Panc1 (cell line): Measurements from ENCODE around the gene TAF13. TPM values are rescaled to one million over a fixed set of nuclear protein-coding genes. Genes with fewer than 3 reads are reported as not detected.

ENCODE experiments used
- ATAC-seq: fragments of 200-7000 bp; cut with Tn5 transposase; 2 replicates; pipeline ENCODE4 v1.9.1; 2020; ENCODE audit warnings: mild to moderate bottlenecking, moderate library complexity
- BruUV-seq: library from RNA; stranded (reverse); fragments of 400-500 nt; replicated peaks from 2 replicates; lab custom pipeline; 2021; lab: Mats Ljungman, UMichigan
- CTCF ChIA-PET: fragments of 300-600 bp; sonication (Branson Sonifier 250); formaldehyde crosslinking; loops from one replicate; lab custom pipeline; 2022; ENCODE audit warnings: antibody characterized with exemption; lab: Charles Lee
- POLR2A ChIA-PET: fragments of 300-600 bp; sonication (Branson Sonifier 250); formaldehyde crosslinking; loops from one replicate; lab custom pipeline; 2022; ENCODE audit warnings: antibody characterized with exemption; lab: Charles Lee
- DNase-seq: peaks from one replicate; pipeline ENCODE4 v3.0.0-alpha.2; 2010; ENCODE audit warnings: low read depth, low spot score
- H3K27ac ChIP-seq: 2 replicates; pipeline ENCODE4 v1.5.1; 2011; ENCODE audit warnings: mild to moderate bottlenecking, low read length, inconsistent platforms
- H3K27me3 ChIP-seq: fragments of 200-500 bp; sonication (Bioruptor generic); 2 replicates; pipeline ENCODE4 v1.6.0; 2014; ENCODE audit warnings: low read length, inconsistent platforms; ENCODE audit not compliant: control insufficient read depth, insufficient read depth
- H3K36me3 ChIP-seq: fragments of 200-500 bp; sonication (Bioruptor generic); 2 replicates; pipeline ENCODE4 v1.5.1; 2014; ENCODE audit warnings: inconsistent platforms, mild to moderate bottlenecking, low read length, moderate library complexity; ENCODE audit not compliant: control insufficient read depth, insufficient read depth
- H3K4me1 ChIP-seq: 2 replicates; pipeline ENCODE4 v1.5.1; 2011; ENCODE audit warnings: inconsistent platforms, mild to moderate bottlenecking, low read length, moderate library complexity; ENCODE audit not compliant: control insufficient read depth, insufficient read depth
- H3K4me3 ChIP-seq, 2 experiments: 2 replicates each; pipeline ENCODE4 v1.5.1; 2011 to 2012; ENCODE audit warnings: low read depth in 2 of 2, low read length in 2 of 2, mild to moderate bottlenecking in 2 of 2, inconsistent platforms in 1 of 2, moderate library complexity in 1 of 2
- H3K9me3 ChIP-seq: fragments of 200-500 bp; sonication (Bioruptor generic); 2 replicates; pipeline ENCODE4 v1.5.1; 2014; ENCODE audit warnings: low read depth, mild to moderate bottlenecking, inconsistent platforms, low read length, moderate library complexity; ENCODE audit not compliant: control insufficient read depth, insufficient read depth
- CTCF ChIP-seq: fragments of 450-650 bp; IDR thresholded peaks from 2 replicates; pipeline ENCODE4 v1.5.1; 2017; ENCODE audit warnings: mild to moderate bottlenecking
- POLR2AphosphoS5 ChIP-seq: IDR thresholded peaks from 2 replicates; pipeline ENCODE4 v1.6.1; 2012; ENCODE audit warnings: mild to moderate bottlenecking, low read depth, low read length, moderate library complexity
- SIN3A ChIP-seq: IDR thresholded peaks from 2 replicates; pipeline ENCODE4 v1.6.1; 2012; ENCODE audit warnings: low read depth, mild to moderate bottlenecking, low read length, moderate library complexity, borderline replicate concordance; ENCODE audit not compliant: insufficient read depth
- TCF7L2 ChIP-seq: IDR thresholded peaks from 2 replicates; pipeline ENCODE4 v1.6.1; 2011; ENCODE audit warnings: mild to moderate bottlenecking, low read depth, low read length, inconsistent platforms
- in situ Hi-C: cut with HindIII; loops from 2 replicates; pipeline ENCODE4 v1.10.0; 2016; ENCODE audit warnings: low sequenced_read_pairs, low pct_unique_long_range_greater_than_20kb
- intact Hi-C: fragments of 100-400 bp; cut with micrococcal nuclease; formaldehyde crosslinking; loops from one replicate; pipeline ENCODE4 v1.10.0; 2022; ENCODE audit not compliant: unreplicated experiment
- total RNA-seq: library from RNA; stranded (reverse); gene quantifications from one replicate; pipeline ENCODE4 v1.2.1, GENCODE V29; 2021; ENCODE audit not compliant: unreplicated experiment
- TF ChIP-seq, protein P1 (sequence below), 2 experiments: IDR thresholded peaks; 2 replicates each; pipeline ENCODE4 v1.6.1; 2011 to 2012; ENCODE audit warnings: low read depth in 2 of 2, control low read depth in 1 of 2, low read length in 1 of 2, mild to moderate bottlenecking in 1 of 2, moderate library complexity in 1 of 2; ENCODE audit not compliant: insufficient read depth in 1 of 2

TAF13 gene
- total RNA-seq, 1 experiment from 2014 or later: 28.9 TPM

DNA sequence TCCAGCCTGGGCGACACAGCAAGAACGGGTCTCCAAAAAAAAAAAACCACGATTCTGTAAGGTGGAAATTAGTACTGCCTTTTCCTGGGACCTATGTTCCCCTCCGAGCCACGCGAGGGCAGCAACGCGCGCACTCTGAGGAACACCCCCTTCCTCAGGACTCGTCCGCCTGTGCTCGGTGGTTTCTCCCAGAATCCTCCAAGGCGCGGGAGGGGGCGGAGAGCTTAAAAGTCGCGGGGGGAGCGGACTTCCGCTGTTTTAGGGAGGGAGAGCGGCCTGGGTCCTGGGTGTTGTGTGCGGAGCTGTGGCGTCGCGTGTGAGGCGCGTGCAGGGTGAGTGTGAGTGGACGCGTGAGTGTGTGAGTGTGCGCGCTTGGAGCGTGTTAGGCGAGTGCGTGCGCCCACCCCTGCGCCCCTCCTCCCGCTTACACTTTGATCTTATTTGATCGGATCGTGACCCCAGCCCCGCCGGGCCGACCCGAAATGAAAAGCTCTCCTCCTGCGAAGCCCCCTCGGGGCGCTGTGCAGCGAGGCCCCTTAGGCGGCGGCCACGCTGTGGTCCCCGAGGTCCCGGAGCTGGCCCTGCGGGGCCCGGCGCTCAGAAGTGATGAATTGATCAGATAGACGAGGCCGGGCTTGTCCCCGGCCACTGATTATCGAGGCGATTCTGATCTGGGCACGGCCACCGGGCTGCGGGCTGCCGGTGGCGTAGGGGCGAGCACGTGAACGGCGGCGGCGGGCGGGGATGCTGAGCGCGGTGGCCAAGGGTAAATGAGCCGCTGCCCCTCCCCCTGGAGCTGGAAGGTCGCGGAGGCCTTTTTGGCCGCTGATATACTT is 24.4 kb upstream of the TAF13 start:
- in situ Hi-C loops (no loop called here), intact Hi-C loops (no loop called here)
- DNase-seq (peak; percentile 81), ATAC-seq (peak; percentile 98)
- BruUV-seq: TSS peak; percentile 94
- peak overlapping the region; percentile 90 for H3K27ac ChIP-seq
- H3K9me3 ChIP-seq: no peaks in the 10 kb centered on the region
- H3K27me3 ChIP-seq: no peaks in the 10 kb centered on the region
- ChIA-PET POLR2A (interaction anchor here (0.6 to 0.8 kb wide), 6 partner anchors 11 to 370 kb away, joined by 3 to 14 read pairs (median 3); partner anchors contain the start of gene TAF13), CTCF (interaction anchor here (0.6 to 1.4 kb wide), 6 partner anchors 10 to 552 kb away, joined by 3 to 18 read pairs (median 4); partner anchors contain the start of genes TMEM167B and WDR47)
- H3K36me3 ChIP-seq: peaks cover 6% of the 10 kb centered on the region
- H3K4me1 ChIP-seq: no peaks in the 10 kb centered on the region; the same call in 1 of the 2 replicates
- peak overlapping the region; percentile 79 to 88 for H3K4me3 ChIP-seq
- peak; percentile 72 for TF ChIP-seq TCF7L2
- TF ChIP-seq SIN3A: peak; percentile 92; the same call in 1 of the 2 replicates
- TF ChIP-seq CTCF: peak; percentile 90
- peak; percentile 99 for TF ChIP-seq POLR2AphosphoS5
- TF ChIP-seq, protein P1, sequence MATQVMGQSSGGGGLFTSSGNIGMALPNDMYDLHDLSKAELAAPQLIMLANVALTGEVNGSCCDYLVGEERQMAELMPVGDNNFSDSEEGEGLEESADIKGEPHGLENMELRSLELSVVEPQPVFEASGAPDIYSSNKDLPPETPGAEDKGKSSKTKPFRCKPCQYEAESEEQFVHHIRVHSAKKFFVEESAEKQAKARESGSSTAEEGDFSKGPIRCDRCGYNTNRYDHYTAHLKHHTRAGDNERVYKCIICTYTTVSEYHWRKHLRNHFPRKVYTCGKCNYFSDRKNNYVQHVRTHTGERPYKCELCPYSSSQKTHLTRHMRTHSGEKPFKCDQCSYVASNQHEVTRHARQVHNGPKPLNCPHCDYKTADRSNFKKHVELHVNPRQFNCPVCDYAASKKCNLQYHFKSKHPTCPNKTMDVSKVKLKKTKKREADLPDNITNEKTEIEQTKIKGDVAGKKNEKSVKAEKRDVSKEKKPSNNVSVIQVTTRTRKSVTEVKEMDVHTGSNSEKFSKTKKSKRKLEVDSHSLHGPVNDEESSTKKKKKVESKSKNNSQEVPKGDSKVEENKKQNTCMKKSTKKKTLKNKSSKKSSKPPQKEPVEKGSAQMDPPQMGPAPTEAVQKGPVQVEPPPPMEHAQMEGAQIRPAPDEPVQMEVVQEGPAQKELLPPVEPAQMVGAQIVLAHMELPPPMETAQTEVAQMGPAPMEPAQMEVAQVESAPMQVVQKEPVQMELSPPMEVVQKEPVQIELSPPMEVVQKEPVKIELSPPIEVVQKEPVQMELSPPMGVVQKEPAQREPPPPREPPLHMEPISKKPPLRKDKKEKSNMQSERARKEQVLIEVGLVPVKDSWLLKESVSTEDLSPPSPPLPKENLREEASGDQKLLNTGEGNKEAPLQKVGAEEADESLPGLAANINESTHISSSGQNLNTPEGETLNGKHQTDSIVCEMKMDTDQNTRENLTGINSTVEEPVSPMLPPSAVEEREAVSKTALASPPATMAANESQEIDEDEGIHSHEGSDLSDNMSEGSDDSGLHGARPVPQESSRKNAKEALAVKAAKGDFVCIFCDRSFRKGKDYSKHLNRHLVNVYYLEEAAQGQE (IDR thresholded peaks at IDR 0.05; ENCODE audit: insufficient read depth in 1 of 2, low read depth in 2 of 2, low read length in 1 of 2): no peak

GRCh38 chr1:109096120-109096519 is 20.3 kb upstream of the TAF13 start:
- DNase-seq: no peak
- Histone ChIP-seq H3K27ac (no peak overlapping the region), H3K4me1 (peaks cover 19% of the 10 kb centered on the region), H3K4me3 (no peak overlapping the region), H3K27me3 (no peaks in the 10 kb centered on the region), H3K9me3 (no peaks in the 10 kb centered on the region), H3K36me3 (peaks cover 11% of the 10 kb centered on the region)
- POLR2A ChIA-PET: no interaction called here
- intact Hi-C loops (no loop called here), in situ Hi-C loops (no loop called here)
- CTCF ChIA-PET: no interaction called here
- TF ChIP-seq SIN3A (no peak), CTCF (no peak), TCF7L2 (no peak), POLR2AphosphoS5 (no peak)
- TF ChIP-seq, protein P1 (IDR thresholded peaks at IDR 0.05; ENCODE audit: insufficient read depth in 1 of 2, low read depth in 2 of 2, low read length in 1 of 2): no peak
- no TSS peak for BruUV-seq
- no peak for ATAC-seq
